IMR-90 (cell line): ENCODE measurements around the gene PABPC1L. TPM values are rescaled to one million over a fixed set of nuclear protein-coding genes. Genes with fewer than 3 reads are reported as not detected.

Experiments used
- ATAC-seq: fragments of 200-7000 bp; cut with Tn5 transposase; 2 replicates; pipeline ENCODE4 v1.9.1; 2020; ENCODE audit warnings: low read depth, mild to moderate bottlenecking, moderate library complexity
- BruUV-seq: library from RNA; stranded (reverse); fragments of 400-500 nt; replicated peaks from 2 replicates; lab custom pipeline; 2021; lab: Mats Ljungman, UMichigan
- CTCF ChIA-PET: fragments of 300-600 bp; formaldehyde crosslinking; extraction: SDS; loops from one replicate; lab custom pipeline; 2021; ENCODE audit warnings: antibody characterized with exemption; lab: Yijun Ruan, JAX
- POLR2A ChIA-PET: fragments of 300-600 bp; sonication (Branson Sonifier 250); formaldehyde crosslinking; loops from one replicate; lab custom pipeline; 2022; ENCODE audit warnings: antibody characterized with exemption; ENCODE audit not compliant: unreplicated experiment; lab: Charles Lee
- DNase-seq: peaks from one replicate; pipeline ENCODE4 v3.0.0; 2013
- H2AFZ ChIP-seq: replicated peaks from 2 replicates; pipeline ENCODE3; 2013; ENCODE audit warnings: low read length, mild to moderate bottlenecking; ENCODE audit not compliant: poor library complexity
- H2AK5ac ChIP-seq: 2 replicates; pipeline ENCODE4 v1.6.1; 2013; ENCODE audit warnings: low read depth, low read length, inconsistent platforms
- H2AK9ac ChIP-seq: replicated peaks from 2 replicates; pipeline ENCODE3; 2013; ENCODE audit warnings: mild to moderate bottlenecking, low read depth, low read length, moderate library complexity; ENCODE audit not compliant: poor library complexity
- H2BK120ac ChIP-seq: 2 replicates; pipeline ENCODE4 v1.6.1; 2013; ENCODE audit warnings: low read depth, low read length, inconsistent platforms
- H2BK15ac ChIP-seq: 3 replicates; pipeline ENCODE4 v1.6.1; 2013; ENCODE audit warnings: low read depth, low read length, inconsistent platforms
- H2BK20ac ChIP-seq: 2 replicates; pipeline ENCODE4 v1.6.1; 2013; ENCODE audit warnings: low read depth, mild to moderate bottlenecking, inconsistent platforms, low read length, moderate library complexity
- H2BK5ac ChIP-seq: 2 replicates; pipeline ENCODE4 v1.6.1; 2013; ENCODE audit warnings: mild to moderate bottlenecking, low read depth, low read length, inconsistent platforms; ENCODE audit not compliant: poor library complexity, severe bottlenecking
- H3K14ac ChIP-seq: replicated peaks from 2 replicates; pipeline ENCODE4 v1.6.1; 2013; ENCODE audit warnings: low read depth, low read length, inconsistent platforms
- H3K18ac ChIP-seq: 2 replicates; pipeline ENCODE4 v1.6.1; 2013; ENCODE audit warnings: low read depth, low read length, control low read depth
- H3K23ac ChIP-seq: 2 replicates; pipeline ENCODE4 v1.6.1; 2013; ENCODE audit warnings: low read depth, low read length, inconsistent platforms
- H3K27ac ChIP-seq: 2 replicates; pipeline ENCODE4 v1.5.1; 2013; ENCODE audit warnings: mild to moderate bottlenecking, control low read depth, low read length; ENCODE audit not compliant: insufficient read depth
- H3K27me3 ChIP-seq: 2 replicates; pipeline ENCODE4 v1.6.1; 2013; ENCODE audit warnings: low read length; ENCODE audit not compliant: control insufficient read depth, insufficient read depth
- H3K36me3 ChIP-seq: 2 replicates; pipeline ENCODE4 v1.6.1; 2013; ENCODE audit warnings: low read length, mixed read lengths; ENCODE audit not compliant: control insufficient read depth, insufficient read depth
- H3K4ac ChIP-seq: 2 replicates; pipeline ENCODE4 v1.6.1; 2013; ENCODE audit warnings: low read depth, low read length, inconsistent platforms
- H3K4me1 ChIP-seq: 2 replicates; pipeline ENCODE4 v1.6.1; 2013; ENCODE audit warnings: low read length, mixed read lengths; ENCODE audit not compliant: control insufficient read depth, insufficient read depth
- H3K4me2 ChIP-seq: 2 replicates; pipeline ENCODE4 v1.6.1; 2013; ENCODE audit warnings: low read depth, mild to moderate bottlenecking, control low read depth, low read length, moderate library complexity
- H3K4me3 ChIP-seq: 2 replicates; pipeline ENCODE4 v1.5.1; 2013; ENCODE audit warnings: low read depth, mild to moderate bottlenecking, control low read depth, low read length, moderate library complexity; ENCODE audit not compliant: insufficient read depth
- H3K56ac ChIP-seq: 2 replicates; pipeline ENCODE4 v1.6.1; 2013; ENCODE audit warnings: low read length, inconsistent platforms; ENCODE audit not compliant: insufficient read depth; ENCODE audit errors: extremely low read depth
- H3K79me1 ChIP-seq, 2 experiments: 2 replicates each; pipeline ENCODE4 v1.6.1; 2013; ENCODE audit warnings: low read length in 2 of 2, inconsistent platforms in 1 of 2, low read depth in 1 of 2
- H3K9ac ChIP-seq: 2 replicates; pipeline ENCODE4 v1.6.1; 2013; ENCODE audit warnings: low read depth, low read length, control low read depth
- H3K9me1 ChIP-seq: 2 replicates; pipeline ENCODE4 v1.6.1; 2013; ENCODE audit warnings: low read length, inconsistent platforms; ENCODE audit not compliant: insufficient read depth
- H3K9me3 ChIP-seq: 2 replicates; pipeline ENCODE4 v1.6.1; 2013; ENCODE audit warnings: low read length; ENCODE audit not compliant: control insufficient read depth, insufficient read depth
- H4K20me1 ChIP-seq: 2 replicates; pipeline ENCODE4 v1.6.1; 2013; ENCODE audit warnings: low read length, inconsistent platforms; ENCODE audit not compliant: insufficient read depth
- H4K5ac ChIP-seq: 2 replicates; pipeline ENCODE4 v1.6.1; 2013; ENCODE audit warnings: mild to moderate bottlenecking, low read depth, low read length, control low read depth
- H4K8ac ChIP-seq, 2 experiments: 2 replicates each; pipeline ENCODE4 v1.6.1; 2013; ENCODE audit warnings: low read depth in 2 of 2, low read length in 2 of 2, control low read depth in 1 of 2, inconsistent platforms in 1 of 2
- H4K91ac ChIP-seq: 2 replicates; pipeline ENCODE4 v1.6.1; 2013; ENCODE audit warnings: low read depth, low read length, inconsistent platforms; ENCODE audit not compliant: insufficient read depth
- MAFK ChIP-seq: IDR thresholded peaks from 2 replicates; pipeline ENCODE4 v1.6.1; 2012; ENCODE audit warnings: low read depth, low read length, improper control_type of control experiment
- MAZ ChIP-seq: IDR thresholded peaks from 2 replicates; pipeline ENCODE4 v1.6.1; 2012; ENCODE audit warnings: low read depth, mild to moderate bottlenecking, low read length, improper control_type of control experiment, moderate library complexity, borderline replicate concordance
- WGBS, 2 experiments: methylation state at CpG; one replicate each; pipeline versions ENCODE4 v1.1.5 to v1.1.7; 2013; ENCODE audit warnings: missing lambda C conversion rate in 2 of 2; ENCODE audit not compliant: insufficient read length in 1 of 2; ENCODE audit errors: extremely low coverage in 2 of 2; 5-methylcytosine and 5-hydroxymethylcytosine counted together
- dilution Hi-C: fragments of 300-500 bp; cut with HindIII; formaldehyde crosslinking; loops from one replicate; pipeline ENCODE4 v1.14.3; 2018; ENCODE audit warnings: low sequenced_read_pairs; ENCODE audit not compliant: unreplicated experiment
- in situ Hi-C: fragments of 300-500 bp; cut with MboI; formaldehyde crosslinking; loops from 3 replicates; pipeline ENCODE4 v1.14.3; 2019; ENCODE audit warnings: low sequenced_read_pairs, inconsistent platforms, mixed read lengths
- intact Hi-C: fragments of 100-400 bp; cut with micrococcal nuclease; formaldehyde crosslinking; loops from 2 replicates; pipeline ENCODE4 v1.10.0; 2022
- polyA plus RNA-seq, 3 experiments: library from polyadenylated mRNA; depleted of rRNA; stranded (reverse); fragments of >200 nt; gene quantifications; 2 replicates each; pipeline ENCODE4 v1.2.3, GENCODE V29; 2012; ENCODE audit warnings: low replicate concordance in 1 of 3
- total RNA-seq: library from RNA; depleted of rRNA; stranded (reverse); fragments of >200 nt; gene quantifications from 2 replicates; pipeline ENCODE4 v1.2.3, GENCODE V29; 2012

Gene PABPC1L
- total and polyA plus RNA-seq, 2 of the 4 experiments (the other 2 are of a cell fraction) = 6.1 to 82.4 TPM

DNA sequence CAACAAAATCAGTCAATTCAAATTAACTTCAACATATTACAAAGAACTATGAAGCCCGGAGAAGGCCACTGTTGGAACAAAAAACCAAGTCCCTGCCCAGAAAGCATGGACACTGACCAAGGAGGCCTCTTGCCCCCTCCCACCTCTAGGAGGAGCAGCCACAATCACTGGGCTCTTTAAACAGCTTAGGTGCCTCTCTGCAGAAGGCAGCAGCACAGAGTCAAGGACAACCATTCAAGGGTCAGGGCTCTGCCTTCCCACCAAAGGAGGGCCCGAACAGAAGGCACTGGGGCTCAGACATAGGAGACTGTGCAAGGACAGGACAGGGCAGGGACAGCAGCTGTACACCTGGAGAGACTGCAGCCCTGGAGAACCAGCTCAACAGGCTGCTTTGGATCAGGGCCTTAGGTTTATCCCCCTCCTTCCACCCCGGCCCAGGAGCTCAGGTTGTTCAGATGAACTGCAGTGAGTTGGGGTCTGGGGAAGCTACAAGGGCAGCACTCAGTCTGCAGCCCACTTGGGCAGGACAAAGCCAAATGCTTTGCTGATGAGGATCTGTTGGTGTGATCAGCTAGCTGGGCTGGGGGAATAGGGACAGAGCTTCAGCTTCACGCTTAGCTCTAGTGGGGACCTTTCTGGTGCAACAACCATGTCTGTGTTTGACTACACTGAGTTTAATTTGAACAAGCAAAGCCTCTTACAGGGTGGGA lies 32.6 kb downstream of the PABPC1L start (continued):
- TF ChIP-seq MAFK = no peak

DNA sequence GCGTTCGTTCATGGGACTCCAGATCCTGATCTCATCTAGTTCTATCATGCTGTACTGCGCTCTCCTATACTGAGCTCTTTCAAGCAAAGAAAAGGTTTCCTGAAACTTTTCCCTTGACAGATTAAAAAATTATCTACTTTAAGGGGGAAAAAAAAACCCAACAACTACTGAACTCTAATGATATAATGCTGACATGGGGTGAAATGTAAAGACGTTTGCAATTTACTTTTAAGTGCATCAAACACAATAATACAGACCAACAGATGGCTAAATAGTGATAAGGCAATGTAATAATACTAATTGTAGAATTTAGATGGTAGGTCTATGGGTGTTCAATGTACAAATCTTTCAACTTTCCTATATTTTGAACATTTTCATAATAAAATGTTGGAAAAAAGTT lies 34.0 kb downstream of the PABPC1L start:
- H3K4me3 ChIP-seq = no peak overlapping the region
- ATAC-seq = no peak
- no peaks in the 10 kb centered on the region for H3K27me3 ChIP-seq
- no peak overlapping the region for H4K5ac ChIP-seq
- no peak overlapping the region for H2BK5ac ChIP-seq
- dilution Hi-C loops (no loop called here), intact Hi-C loops (no loop called here), in situ Hi-C loops (no loop called here)
- no peak overlapping the region for H3K23ac ChIP-seq
- no peak overlapping the region for H2BK15ac ChIP-seq
- no peak overlapping the region for H3K4ac ChIP-seq
- H4K20me1 ChIP-seq = no peaks in the 10 kb centered on the region
- DNase-seq = no peak
- no peak overlapping the region for H2AFZ ChIP-seq
- ChIA-PET POLR2A (no interaction called here), CTCF (no interaction called here)
- H3K18ac ChIP-seq = no peak overlapping the region
- no peak overlapping the region for H4K91ac ChIP-seq
- peaks cover 45% of the 10 kb centered on the region for H3K36me3 ChIP-seq
- H3K27ac ChIP-seq = no peak overlapping the region
- no peak overlapping the region for H3K4me2 ChIP-seq
- no peak overlapping the region for H2AK9ac ChIP-seq
- WGBS, 2 experiments = 100% methylated on average over 2 of the region's 4 CpGs; no CpG with 5 or more reads in 1 of the 2 experiments
- no peak overlapping the region for H2AK5ac ChIP-seq
- no peak overlapping the region for H4K8ac ChIP-seq
- H2BK20ac ChIP-seq = no peak overlapping the region
- H3K9me3 ChIP-seq = no peaks in the 10 kb centered on the region
- TF ChIP-seq MAFK = 0 out of 2 replicates have a peak, but pooled peaks have one; percentile 21
- no peak for TF ChIP-seq MAZ
- peaks cover 2% of the 10 kb centered on the region; the same call in 1 of the 2 replicates for H3K4me1 ChIP-seq
- H3K9ac ChIP-seq = no peak overlapping the region
- H3K9me1 ChIP-seq = peaks cover 3% of the 10 kb centered on the region; the same call in 1 of the 2 replicates
- no peak overlapping the region for H3K14ac ChIP-seq
- peaks cover 0 to 8% of the 10 kb centered on the region in 2 experiments; a peak in 1 of 4 replicates for H3K79me1 ChIP-seq
- no peak overlapping the region for H3K56ac ChIP-seq
- no peak overlapping the region for H2BK120ac ChIP-seq
- BruUV-seq = no TSS peak
